ENCODE results near the gene SH3D21.

- no peak for TF ChIP-seq CTCF (conservative IDR thresholded peaks at IDR 0.05 in 1 of 2, IDR thresholded peaks at IDR 0.05 in 1 of 2; ENCODE audit: extremely low read depth in 1 of 2, insufficient read depth in 1 of 2, low read depth in 1 of 2, low read length in 2 of 2)
- TF ChIP-seq EZH2 (IDR thresholded peaks at IDR 0.05; ENCODE audit: borderline replicate concordance, low read length), result no peak
Observed at GRCh38 chr1:36327421-36328087, 21.4 kb downstream of the SH3D21 start.
